Psoas muscle (tissue), 8 donors: ENCODE data around the gene SLC44A1. TPM values are rescaled to one million over a fixed set of nuclear protein-coding genes. Genes with fewer than 3 reads are reported as not detected.
"Not testable (repeated sequence)": the region's sequence is repeated elsewhere in the genome, so short reads cannot be mapped to it uniquely, and the experiment has no call there.

Experiments
- ATAC-seq, 4 donors: fragments of 200-7000 bp; cut with Tn5 transposase; one replicate each; pipeline ENCODE4 v1.9.1; 2020; ENCODE audit warnings: moderate library complexity in 3 of 4, mild to moderate bottlenecking in 2 of 4
- DNase-seq, 2 donors: peaks; one replicate each; pipeline ENCODE4 v3.0.0-alpha.2; 2020
- H3K27ac ChIP-seq: fragments of 200-600 bp; one replicate; pipeline ENCODE4 v1.8.0; 2022
- H3K27me3 ChIP-seq, 3 donors: fragments of 200-600 bp in 1 of 3; one replicate each; pipeline versions ENCODE4 v1.6.1 to v1.8.0; 2013 to 2022; ENCODE audit warnings: low read length in 2 of 3, mild to moderate bottlenecking in 2 of 3, moderate library complexity in 1 of 3; ENCODE audit not compliant: insufficient read depth in 3 of 3
- H3K36me3 ChIP-seq, 2 donors: fragments of 200-600 bp in 1 of 2; one replicate each; pipeline versions ENCODE4 v1.6.1 to v1.8.0; 2013 to 2022; ENCODE audit warnings: low read depth in 1 of 2, mild to moderate bottlenecking in 1 of 2, moderate library complexity in 1 of 2; ENCODE audit not compliant: insufficient read depth in 1 of 2
- H3K4me1 ChIP-seq: fragments of 200-600 bp; one replicate; pipeline ENCODE4 v1.8.0; 2022
- H3K4me3 ChIP-seq: fragments of 200-600 bp; one replicate; pipeline ENCODE4 v1.8.0; 2022; ENCODE audit warnings: mild to moderate bottlenecking
- H3K9me3 ChIP-seq: fragments of 200-600 bp; one replicate; pipeline ENCODE4 v1.8.0; 2022
- CTCF ChIP-seq: fragments of 200-600 bp; IDR thresholded peaks from one replicate; pipeline ENCODE4 v1.8.0; 2022; ENCODE audit warnings: antibody characterized with exemption
- WGBS, 3 donors: extraction: QIAGEN DNeasy Blood & Tissue Kit; methylation state at CpG; one replicate each; pipeline versions ENCODE4 v1.1.6 to v1.1.7; 2013; 5-methylcytosine and 5-hydroxymethylcytosine counted together
- intact Hi-C, 2 donors: fragments of 100-400 bp; cut with DNase I; formaldehyde crosslinking; loops; one replicate each; pipeline versions ENCODE4 v1.11.0 to v1.14.2; 2022
- polyA plus RNA-seq, 3 donors: library from polyadenylated mRNA; stranded (reverse); fragments of 200-250 nt; gene quantifications; one replicate each; pipeline ENCODE4 v1.2.3, GENCODE V29; 2013
- total RNA-seq, 4 donors: library from RNA; stranded (reverse); fragmentation: NEBNext Ultra II Directional in 2 of 4; extraction: Animal tissue kit (Norgen Biotek cat#: 25700) in 2 of 4; gene quantifications; one replicate each; pipeline versions ENCODE4 v1.2.1 to v1.2.4, GENCODE V29; 2021 to 2023
- donor health status: healthy with polysubstance abuse.
- donor health status: DM: no; HTN: no; CAD: no; lungs with moderate emphysema.
- donor health status: Bipolar disorder and iron deficiency.
- donor health status: healthy.
- donor health status: DM: yes; HTN: yes; CAD: no.
- donor health status: DM: no; HTN: no; CAD: no.
- donor health status: DM: no; HTN: no; CAD: no.
- donor health status: DM: yes; HTN: yes; CAD: no.

The SLC44A1 gene
- total and polyA plus RNA-seq, 7 donors: 3.3 to 18.9 (median 7.0) TPM

GRCh38 chr9:105262497-105262896 lies 18.0 kb downstream of the SLC44A1 start:
- no peak for ATAC-seq
- 72 to 96% (median 81%) methylated on average over 2 of the region's 2 CpGs for WGBS, 3 donors
- intact Hi-C loops: no loop called here
- DNase-seq: no peak
- H3K27me3 ChIP-seq: no peaks in the 10 kb centered on the region
- no peak overlapping the region for H3K4me3 ChIP-seq
- no peaks in the 10 kb centered on the region for H3K9me3 ChIP-seq
- H3K27ac ChIP-seq: no peak overlapping the region
- H3K36me3 ChIP-seq: no peaks in the 10 kb centered on the region
- no peak for TF ChIP-seq CTCF
- H3K4me1 ChIP-seq: peaks cover 13% of the 10 kb centered on the region

- TF ChIP-seq CTCF: no peak
- H3K4me3 ChIP-seq: no peak overlapping the region
- H3K27me3 ChIP-seq: no peaks in the 10 kb centered on the region
- H3K36me3 ChIP-seq: no peaks in the 10 kb centered on the region
- no peak overlapping the region for H3K27ac ChIP-seq
- peaks cover 7% of the 10 kb centered on the region for H3K4me1 ChIP-seq
- no peak for ATAC-seq
- intact Hi-C loops: no loop called here
- no peak for DNase-seq
- WGBS, 3 donors: 76 to 88% (median 84%) methylated on average over 4 of the region's 4 CpGs
- H3K9me3 ChIP-seq: no peaks in the 10 kb centered on the region
These were observed 19.9 kb downstream of the SLC44A1 start for GRCh38 chr9:105264380-105264779.

- H3K27ac ChIP-seq, ATAC-seq, H3K36me3 ChIP-seq, H3K4me3 ChIP-seq, intact Hi-C loops, DNase-seq, H3K4me1 ChIP-seq, H3K27me3 ChIP-seq, H3K9me3 ChIP-seq: not testable (repeated sequence)
- 94 to 95% (median 94%) methylated on average over 10 of the region's 10 CpGs for WGBS, 3 donors
These were observed 23.8 kb downstream of the SLC44A1 start for GRCh38 chr9:105268254-105268653.

GRCh38 chr9:105269593-105269992 lies 25.1 kb downstream of the SLC44A1 start:
- WGBS, 3 donors: 76 to 92% (median 86%) methylated on average over 2 of the region's 2 CpGs
- Histone ChIP-seq H3K4me3 (no peak overlapping the region), H3K9me3 (no peaks in the 10 kb centered on the region), H3K36me3 (no peaks in the 10 kb centered on the region), H3K27ac (no peak overlapping the region), H3K4me1 (peaks cover 4% of the 10 kb centered on the region), H3K27me3 (no peaks in the 10 kb centered on the region)
- intact Hi-C loops: no loop called here
- no peak for TF ChIP-seq CTCF
- DNase-seq (no peak), ATAC-seq (no peak)

- Histone ChIP-seq H3K9me3 (no peaks in the 10 kb centered on the region), H3K27ac (no peak overlapping the region), H3K36me3 (no peaks in the 10 kb centered on the region), H3K4me1 (peaks cover 4% of the 10 kb centered on the region), H3K27me3 (no peaks in the 10 kb centered on the region), H3K4me3 (no peak overlapping the region)
- DNase-seq (no peak), ATAC-seq (no peak)
- 45 to 55% (median 55%) methylated on average over 4 of the region's 4 CpGs for WGBS, 3 donors
- intact Hi-C loops: no loop called here
- no peak for TF ChIP-seq CTCF
These were observed 26.3 kb downstream of the SLC44A1 start for GRCh38 chr9:105270711-105271110.
